ENCODE measurements around the gene NMNAT2.

GRCh38 chr1:183218027-183218618 is 200.1 kb downstream of the NMNAT2 start:
- no peak for TF ChIP-seq POLR2A (IDR thresholded peaks at IDR 0.05)
- TF ChIP-seq CTCF (IDR thresholded peaks at IDR 0.05): no peak
- TF ChIP-seq POLR2AphosphoS5 (IDR thresholded peaks at IDR 0.05): no peak
